WTC11 (cell line): ENCODE data around the gene GRID2. TPM values are rescaled to one million over a fixed set of nuclear protein-coding genes. Genes with fewer than 3 reads are reported as not detected.

Experiments used
- ATAC-seq: fragments of 200-7000 bp; cut with Tn5 transposase; 2 replicates; pipeline ENCODE4 v1.10.0; 2021; ENCODE audit warnings: mild to moderate bottlenecking, moderate library complexity
- CTCF ChIA-PET: fragments of 300-600 bp; sonication (Branson Sonifier 250); formaldehyde crosslinking; loops from one replicate; lab custom pipeline; 2021; ENCODE audit warnings: antibody characterized with exemption; lab: Charles Lee
- POLR2A ChIA-PET: fragments of 350-600 bp; sonication (Branson Sonifier 250); formaldehyde crosslinking; loops from one replicate; lab custom pipeline; 2021; ENCODE audit warnings: antibody characterized with exemption; lab: Charles Lee
- DNase-seq: peaks from one replicate; pipeline ENCODE4 v3.0.0; 2021; ENCODE audit warnings: low spot score
- H3K27ac Mint-ChIP-seq: 2 replicates; pipeline ENCODE4 v1.8.0; 2021; ENCODE audit warnings: mixed read lengths
- H3K27me3 Mint-ChIP-seq: 2 replicates; pipeline ENCODE4 v1.8.0; 2021; ENCODE audit warnings: low read depth, mild to moderate bottlenecking, moderate library complexity, mixed read lengths
- H3K36me3 Mint-ChIP-seq: 2 replicates; pipeline ENCODE4 v1.8.0; 2021; ENCODE audit warnings: mixed read lengths
- H3K4me1 Mint-ChIP-seq: 2 replicates; pipeline ENCODE4 v1.8.0; 2022; ENCODE audit warnings: mixed read lengths
- H3K4me3 Mint-ChIP-seq: 2 replicates; pipeline ENCODE4 v1.8.0; 2021; ENCODE audit warnings: mild to moderate bottlenecking, moderate library complexity, mixed read lengths
- H3K9me3 Mint-ChIP-seq: 2 replicates; pipeline ENCODE4 v1.8.0; 2021; ENCODE audit warnings: mixed read lengths
- ARID4B ChIP-seq: sonication (generic); formaldehyde crosslinking; IDR thresholded peaks from 2 replicates; pipeline ENCODE4 v1.8.0; 2023; ENCODE audit warnings: missing genetic modification reagents, mild to moderate bottlenecking, borderline replicate concordance
- EMX1 ChIP-seq: fragments of 250-450 bp; sonication (Bioruptor Pico); IDR thresholded peaks from 2 replicates; pipeline ENCODE4 v1.8.0; 2021; ENCODE audit warnings: mild to moderate bottlenecking
- FOXK1 ChIP-seq: sonication (generic); formaldehyde crosslinking; IDR thresholded peaks from 2 replicates; pipeline ENCODE4 v1.8.0; 2022; ENCODE audit warnings: mild to moderate bottlenecking, moderate library complexity, missing genetic modification reagents
- GABPB1 ChIP-seq: sonication (generic); formaldehyde crosslinking; IDR thresholded peaks from 2 replicates; pipeline ENCODE4 v1.8.1; 2023; ENCODE audit warnings: mild to moderate bottlenecking, missing genetic modification reagents
- GRHL2 ChIP-seq: fragments of 250-450 bp; sonication (Bioruptor Pico); IDR thresholded peaks from 2 replicates; pipeline ENCODE4 v1.8.0; 2022; ENCODE audit warnings: mild to moderate bottlenecking, moderate library complexity; ENCODE audit not compliant: insufficient replicate concordance, severe bottlenecking
- NFATC4 ChIP-seq: fragments of 250-450 bp; sonication (Bioruptor Pico); IDR thresholded peaks from 2 replicates; pipeline ENCODE4 v1.9.0; 2021; ENCODE audit warnings: mild to moderate bottlenecking
- NR3C1 ChIP-seq: sonication (generic); formaldehyde crosslinking; conservative IDR thresholded peaks from 2 replicates; pipeline ENCODE4 v1.8.1; 2023; ENCODE audit warnings: low read depth, mild to moderate bottlenecking, missing genetic modification reagents
- PREB ChIP-seq: sonication (generic); formaldehyde crosslinking; IDR thresholded peaks from 2 replicates; pipeline ENCODE4 v1.8.1; 2022; ENCODE audit warnings: mild to moderate bottlenecking, missing genetic modification reagents, moderate library complexity, borderline replicate concordance
- TEAD1 ChIP-seq: sonication (generic); formaldehyde crosslinking; IDR thresholded peaks from 2 replicates; pipeline ENCODE4 v1.8.0; 2022; ENCODE audit warnings: mild to moderate bottlenecking, missing genetic modification reagents
- TP53 ChIP-seq: sonication (generic); formaldehyde crosslinking; IDR thresholded peaks from 2 replicates; pipeline ENCODE4 v1.8.1; 2023; ENCODE audit warnings: mild to moderate bottlenecking, missing genetic modification reagents
- ZNF219 ChIP-seq: sonication (generic); formaldehyde crosslinking; IDR thresholded peaks from 2 replicates; pipeline ENCODE4 v1.8.0; 2023; ENCODE audit warnings: missing genetic modification reagents, mild to moderate bottlenecking, borderline replicate concordance
- ZNF423 ChIP-seq: fragments of 250-450 bp; sonication (Bioruptor Pico); IDR thresholded peaks from 2 replicates; pipeline ENCODE4 v2.1.2; 2022; ENCODE audit warnings: mild to moderate bottlenecking, moderate library complexity
- ZNF512 ChIP-seq: sonication (generic); formaldehyde crosslinking; IDR thresholded peaks from 2 replicates; pipeline ENCODE4 v1.8.1; 2022; ENCODE audit warnings: missing genetic modification reagents, borderline replicate concordance
- ZNF671 ChIP-seq: fragments of 250-450 bp; sonication (Bioruptor Pico); IDR thresholded peaks from 2 replicates; pipeline ENCODE4 v1.8.0; 2021; ENCODE audit warnings: mild to moderate bottlenecking
- total RNA-seq: library from RNA; stranded (reverse); gene quantifications from 3 replicates; pipeline ENCODE4 v1.2.3, GENCODE V29; 2021
- TF ChIP-seq, protein P1 (sequence below): sonication (generic); formaldehyde crosslinking; IDR thresholded peaks from 2 replicates; pipeline ENCODE4 v1.8.1; 2023; ENCODE audit warnings: mild to moderate bottlenecking, missing genetic modification reagents, borderline replicate concordance
- TF ChIP-seq, protein P2 (sequence below): sonication (generic); formaldehyde crosslinking; IDR thresholded peaks from 2 replicates; pipeline ENCODE4 v1.8.0; 2023; ENCODE audit warnings: mild to moderate bottlenecking, missing genetic modification reagents
- TF ChIP-seq, protein P3 (sequence below): sonication (generic); formaldehyde crosslinking; IDR thresholded peaks from 2 replicates; pipeline ENCODE4 v1.8.0; 2022; ENCODE audit warnings: mild to moderate bottlenecking, missing genetic modification reagents
- TF ChIP-seq, protein P4 (sequence below): sonication (generic); formaldehyde crosslinking; conservative IDR thresholded peaks from 2 replicates; pipeline ENCODE4 v1.8.1; 2022; ENCODE audit warnings: mild to moderate bottlenecking, missing genetic modification reagents

The GRID2 gene
- total RNA-seq, 1 experiment from 2014 or later, result 26.8 TPM

GRCh38 chr4:92733231-92733630, 429.5 kb downstream of the GRID2 start:
- H3K27me3 Mint-ChIP-seq, result no peaks in the 10 kb centered on the region
- no peaks in the 10 kb centered on the region for H3K36me3 Mint-ChIP-seq
- no peaks in the 10 kb centered on the region for H3K9me3 Mint-ChIP-seq
- DNase-seq (no peak), ATAC-seq (peak; percentile 39; the same call in 1 of the 2 replicates)
- ChIA-PET CTCF (no interaction called here), POLR2A (no interaction called here)
- H3K4me3 Mint-ChIP-seq, result no peak overlapping the region
- TF ChIP-seq FOXK1 (CRISPR knock-in tag), result no peak
- TF ChIP-seq NFATC4 (CRISPR knock-in tag), result no peak
- no peak for TF ChIP-seq ZNF219 (CRISPR knock-in tag)
- no peak for TF ChIP-seq GRHL2
- no peak for TF ChIP-seq ZNF671 (CRISPR knock-in tag)
- TF ChIP-seq TEAD1 (CRISPR knock-in tag), result no peak
- no peak for TF ChIP-seq EMX1 (CRISPR knock-in tag)
- TF ChIP-seq ZNF423 (CRISPR knock-in tag), result no peak
- TF ChIP-seq, protein P1, sequence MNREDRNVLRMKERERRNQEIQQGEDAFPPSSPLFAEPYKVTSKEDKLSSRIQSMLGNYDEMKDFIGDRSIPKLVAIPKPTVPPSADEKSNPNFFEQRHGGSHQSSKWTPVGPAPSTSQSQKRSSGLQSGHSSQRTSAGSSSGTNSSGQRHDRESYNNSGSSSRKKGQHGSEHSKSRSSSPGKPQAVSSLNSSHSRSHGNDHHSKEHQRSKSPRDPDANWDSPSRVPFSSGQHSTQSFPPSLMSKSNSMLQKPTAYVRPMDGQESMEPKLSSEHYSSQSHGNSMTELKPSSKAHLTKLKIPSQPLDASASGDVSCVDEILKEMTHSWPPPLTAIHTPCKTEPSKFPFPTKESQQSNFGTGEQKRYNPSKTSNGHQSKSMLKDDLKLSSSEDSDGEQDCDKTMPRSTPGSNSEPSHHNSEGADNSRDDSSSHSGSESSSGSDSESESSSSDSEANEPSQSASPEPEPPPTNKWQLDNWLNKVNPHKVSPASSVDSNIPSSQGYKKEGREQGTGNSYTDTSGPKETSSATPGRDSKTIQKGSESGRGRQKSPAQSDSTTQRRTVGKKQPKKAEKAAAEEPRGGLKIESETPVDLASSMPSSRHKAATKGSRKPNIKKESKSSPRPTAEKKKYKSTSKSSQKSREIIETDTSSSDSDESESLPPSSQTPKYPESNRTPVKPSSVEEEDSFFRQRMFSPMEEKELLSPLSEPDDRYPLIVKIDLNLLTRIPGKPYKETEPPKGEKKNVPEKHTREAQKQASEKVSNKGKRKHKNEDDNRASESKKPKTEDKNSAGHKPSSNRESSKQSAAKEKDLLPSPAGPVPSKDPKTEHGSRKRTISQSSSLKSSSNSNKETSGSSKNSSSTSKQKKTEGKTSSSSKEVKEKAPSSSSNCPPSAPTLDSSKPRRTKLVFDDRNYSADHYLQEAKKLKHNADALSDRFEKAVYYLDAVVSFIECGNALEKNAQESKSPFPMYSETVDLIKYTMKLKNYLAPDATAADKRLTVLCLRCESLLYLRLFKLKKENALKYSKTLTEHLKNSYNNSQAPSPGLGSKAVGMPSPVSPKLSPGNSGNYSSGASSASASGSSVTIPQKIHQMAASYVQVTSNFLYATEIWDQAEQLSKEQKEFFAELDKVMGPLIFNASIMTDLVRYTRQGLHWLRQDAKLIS (CRISPR knock-in tag), result no peak
- no peak for TF ChIP-seq GABPB1 (CRISPR knock-in tag)
- TF ChIP-seq, protein P2, sequence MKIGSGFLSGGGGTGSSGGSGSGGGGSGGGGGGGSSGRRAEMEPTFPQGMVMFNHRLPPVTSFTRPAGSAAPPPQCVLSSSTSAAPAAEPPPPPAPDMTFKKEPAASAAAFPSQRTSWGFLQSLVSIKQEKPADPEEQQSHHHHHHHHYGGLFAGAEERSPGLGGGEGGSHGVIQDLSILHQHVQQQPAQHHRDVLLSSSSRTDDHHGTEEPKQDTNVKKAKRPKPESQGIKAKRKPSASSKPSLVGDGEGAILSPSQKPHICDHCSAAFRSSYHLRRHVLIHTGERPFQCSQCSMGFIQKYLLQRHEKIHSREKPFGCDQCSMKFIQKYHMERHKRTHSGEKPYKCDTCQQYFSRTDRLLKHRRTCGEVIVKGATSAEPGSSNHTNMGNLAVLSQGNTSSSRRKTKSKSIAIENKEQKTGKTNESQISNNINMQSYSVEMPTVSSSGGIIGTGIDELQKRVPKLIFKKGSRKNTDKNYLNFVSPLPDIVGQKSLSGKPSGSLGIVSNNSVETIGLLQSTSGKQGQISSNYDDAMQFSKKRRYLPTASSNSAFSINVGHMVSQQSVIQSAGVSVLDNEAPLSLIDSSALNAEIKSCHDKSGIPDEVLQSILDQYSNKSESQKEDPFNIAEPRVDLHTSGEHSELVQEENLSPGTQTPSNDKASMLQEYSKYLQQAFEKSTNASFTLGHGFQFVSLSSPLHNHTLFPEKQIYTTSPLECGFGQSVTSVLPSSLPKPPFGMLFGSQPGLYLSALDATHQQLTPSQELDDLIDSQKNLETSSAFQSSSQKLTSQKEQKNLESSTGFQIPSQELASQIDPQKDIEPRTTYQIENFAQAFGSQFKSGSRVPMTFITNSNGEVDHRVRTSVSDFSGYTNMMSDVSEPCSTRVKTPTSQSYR (CRISPR knock-in tag), result no peak
- no peak for TF ChIP-seq NR3C1 (CRISPR knock-in tag)
- no peak for TF ChIP-seq ARID4B (CRISPR knock-in tag)
- no peak for TF ChIP-seq PREB (CRISPR knock-in tag)
- no peak for TF ChIP-seq ZNF512
- TF ChIP-seq, protein P3, sequence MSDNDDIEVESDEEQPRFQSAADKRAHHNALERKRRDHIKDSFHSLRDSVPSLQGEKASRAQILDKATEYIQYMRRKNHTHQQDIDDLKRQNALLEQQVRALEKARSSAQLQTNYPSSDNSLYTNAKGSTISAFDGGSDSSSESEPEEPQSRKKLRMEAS, result no peak
- TF ChIP-seq TP53 (CRISPR knock-in tag), result no peak
- TF ChIP-seq, protein P4, sequence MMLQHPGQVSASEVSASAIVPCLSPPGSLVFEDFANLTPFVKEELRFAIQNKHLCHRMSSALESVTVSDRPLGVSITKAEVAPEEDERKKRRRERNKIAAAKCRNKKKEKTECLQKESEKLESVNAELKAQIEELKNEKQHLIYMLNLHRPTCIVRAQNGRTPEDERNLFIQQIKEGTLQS (CRISPR knock-in tag), result no peak
- TF ChIP-seq, all 79 proteins: peak for 0
- peak overlapping the region; percentile 18 for H3K27ac Mint-ChIP-seq
- peaks cover 13% of the 10 kb centered on the region for H3K4me1 Mint-ChIP-seq
